ENCODE data around the gene SLC37A2. TPM values are rescaled to one million over a fixed set of nuclear protein-coding genes. Genes with fewer than 3 reads are reported as not detected.

SLC37A2 gene
- total and polyA plus RNA-seq, 2 donors (not counting 3 experiments of a cell fraction or from before 2014, with no cell fraction given) = 1.1 to 1.7 TPM

DNA sequence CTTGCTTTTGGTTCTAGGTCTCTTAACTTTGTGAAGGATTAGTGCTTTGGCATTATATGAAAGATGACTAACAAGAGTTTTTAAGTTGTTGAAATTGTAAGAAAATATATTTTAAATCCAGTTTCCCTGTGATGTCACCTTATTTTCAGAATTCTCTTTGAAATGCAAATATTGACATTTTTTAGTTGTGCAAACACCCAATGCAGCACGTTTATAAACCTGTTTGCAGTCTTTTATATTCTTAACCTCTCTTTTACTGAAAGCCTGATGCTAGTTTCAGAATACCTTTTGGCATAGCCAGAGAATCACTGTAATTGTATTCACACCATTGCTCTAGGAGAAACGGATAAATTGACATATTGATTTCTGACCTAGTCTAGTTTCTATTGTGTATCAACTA lies 42.8 kb upstream of the SLC37A2 start:
- ChIA-PET CTCF (interaction anchor here (0.6 kb wide), 1 partner anchor 104 kb away, joined by 3 read pairs; no protein-coding TSS in a partner anchor), POLR2A (no interaction called here)
- BruUV-seq (replicated peaks) = no TSS peak
- dilution Hi-C loops (cut with MboI; ENCODE audit: extremely low pct_ligation_motif_present, low sequenced_read_pairs) (no loop called here), intact Hi-C loops (cut with micrococcal nuclease) (no loop called here)
- H3K36me3 ChIP-seq (ENCODE audit: control insufficient read depth in 2 of 2, extremely low read depth in 1 of 2, insufficient read depth in 2 of 2, low read length in 2 of 2) = no peaks in the 10 kb centered on the region
- H3K4me3 ChIP-seq (replicated peaks in 1 of 3; ENCODE audit: insufficient read depth in 1 of 3, low read depth in 1 of 3, low read length in 3 of 3) = no peak overlapping the region
- no peak overlapping the region for H3K27ac ChIP-seq (ENCODE audit: insufficient read depth, low read depth, low read length)
- no peaks in the 10 kb centered on the region for H3K4me1 ChIP-seq (ENCODE audit: control insufficient read depth, extremely low read depth, insufficient read depth, low read length)
- no peaks in the 10 kb centered on the region for H3K9me1 ChIP-seq (replicated peaks; ENCODE audit: control insufficient read depth, extremely low read depth, insufficient read depth, low read length)
- no peak overlapping the region for H2AFZ ChIP-seq (ENCODE audit: low read depth, low read length)
- no peaks in the 10 kb centered on the region for H3K79me2 ChIP-seq (ENCODE audit: control insufficient read depth, insufficient read depth, low read length)
- TF ChIP-seq, protein P1, sequence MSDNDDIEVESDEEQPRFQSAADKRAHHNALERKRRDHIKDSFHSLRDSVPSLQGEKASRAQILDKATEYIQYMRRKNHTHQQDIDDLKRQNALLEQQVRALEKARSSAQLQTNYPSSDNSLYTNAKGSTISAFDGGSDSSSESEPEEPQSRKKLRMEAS (IDR thresholded peaks at IDR 0.05; ENCODE audit: insufficient read depth, insufficient read length) = no peak
- TF ChIP-seq GATA2 (IDR thresholded peaks at IDR 0.05; ENCODE audit: insufficient read depth, insufficient read length, low read depth, low read length) (no peak), POLR2A (IDR thresholded peaks at IDR 0.05; ENCODE audit: low read depth, low read length) (no peak), EZH2 (IDR thresholded peaks at IDR 0.05; ENCODE audit: borderline replicate concordance, low read depth, low read length, severe bottlenecking) (no peak), JUN (IDR thresholded peaks at IDR 0.05; ENCODE audit: borderline replicate concordance, insufficient read depth, insufficient read length, low read depth) (no peak), POLR2AphosphoS5 (IDR thresholded peaks at IDR 0.05; ENCODE audit: insufficient read depth, low read depth, low read length) (no peak), MYC (IDR thresholded peaks at IDR 0.05; ENCODE audit: low read depth, low read length) (no peak), FOS (IDR thresholded peaks at IDR 0.05; ENCODE audit: borderline replicate concordance, insufficient read depth, low read length) (no peak)
- TF ChIP-seq, protein P2, sequence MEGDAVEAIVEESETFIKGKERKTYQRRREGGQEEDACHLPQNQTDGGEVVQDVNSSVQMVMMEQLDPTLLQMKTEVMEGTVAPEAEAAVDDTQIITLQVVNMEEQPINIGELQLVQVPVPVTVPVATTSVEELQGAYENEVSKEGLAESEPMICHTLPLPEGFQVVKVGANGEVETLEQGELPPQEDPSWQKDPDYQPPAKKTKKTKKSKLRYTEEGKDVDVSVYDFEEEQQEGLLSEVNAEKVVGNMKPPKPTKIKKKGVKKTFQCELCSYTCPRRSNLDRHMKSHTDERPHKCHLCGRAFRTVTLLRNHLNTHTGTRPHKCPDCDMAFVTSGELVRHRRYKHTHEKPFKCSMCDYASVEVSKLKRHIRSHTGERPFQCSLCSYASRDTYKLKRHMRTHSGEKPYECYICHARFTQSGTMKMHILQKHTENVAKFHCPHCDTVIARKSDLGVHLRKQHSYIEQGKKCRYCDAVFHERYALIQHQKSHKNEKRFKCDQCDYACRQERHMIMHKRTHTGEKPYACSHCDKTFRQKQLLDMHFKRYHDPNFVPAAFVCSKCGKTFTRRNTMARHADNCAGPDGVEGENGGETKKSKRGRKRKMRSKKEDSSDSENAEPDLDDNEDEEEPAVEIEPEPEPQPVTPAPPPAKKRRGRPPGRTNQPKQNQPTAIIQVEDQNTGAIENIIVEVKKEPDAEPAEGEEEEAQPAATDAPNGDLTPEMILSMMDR (IDR thresholded peaks at IDR 0.05; ENCODE audit: extremely low read depth in 1 of 2, insufficient read depth in 1 of 2, low read depth in 1 of 2, low read length in 2 of 2) = no peak
- DNase-seq (ENCODE audit: low read depth, low spot score) (no peak), FAIRE-seq (no peak)
- H3K4me2 ChIP-seq (ENCODE audit: insufficient read depth, low read length) = no peak overlapping the region
- H3K27me3 ChIP-seq (ENCODE audit: control insufficient read depth in 2 of 2, insufficient read depth in 2 of 2, low read length in 2 of 2) = no peaks in the 10 kb centered on the region
- H3K9me3 ChIP-seq (replicated peaks; ENCODE audit: control insufficient read depth, insufficient read depth, low read length) = no peaks in the 10 kb centered on the region
- H4K20me1 ChIP-seq (replicated peaks; ENCODE audit: control insufficient read depth, extremely low read depth, insufficient read depth, low read length) = no peaks in the 10 kb centered on the region
- no peak overlapping the region for H3K9ac ChIP-seq (replicated peaks; ENCODE audit: extremely low read depth, insufficient read depth, low read length)

Data from endothelial cell of umbilical vein (primary cell).